ENCODE measurements around the gene GTPBP3.

The GTPBP3 gene

GRCh38 chr19:17312189-17313113 lies 24.9 kb upstream of the GTPBP3 start:
- Histone ChIP-seq H3K9me3 (ENCODE audit: control insufficient read depth, low read length) (no peaks in the 10 kb centered on the region), H3K27me3 (ENCODE audit: control insufficient read depth, insufficient read depth, low read length) (no peaks in the 10 kb centered on the region), H3K4me1 (ENCODE audit: control insufficient read depth, insufficient read depth, low read length) (peaks cover 44% of the 10 kb centered on the region), H3K9ac (ENCODE audit: low read length) (peak overlapping the region; percentile 33), H3K4me3 (ENCODE audit: low read length) (no peak overlapping the region), H3K36me3 (ENCODE audit: control insufficient read depth, insufficient read depth, low read length) (peaks cover 13% of the 10 kb centered on the region)

DNA sequence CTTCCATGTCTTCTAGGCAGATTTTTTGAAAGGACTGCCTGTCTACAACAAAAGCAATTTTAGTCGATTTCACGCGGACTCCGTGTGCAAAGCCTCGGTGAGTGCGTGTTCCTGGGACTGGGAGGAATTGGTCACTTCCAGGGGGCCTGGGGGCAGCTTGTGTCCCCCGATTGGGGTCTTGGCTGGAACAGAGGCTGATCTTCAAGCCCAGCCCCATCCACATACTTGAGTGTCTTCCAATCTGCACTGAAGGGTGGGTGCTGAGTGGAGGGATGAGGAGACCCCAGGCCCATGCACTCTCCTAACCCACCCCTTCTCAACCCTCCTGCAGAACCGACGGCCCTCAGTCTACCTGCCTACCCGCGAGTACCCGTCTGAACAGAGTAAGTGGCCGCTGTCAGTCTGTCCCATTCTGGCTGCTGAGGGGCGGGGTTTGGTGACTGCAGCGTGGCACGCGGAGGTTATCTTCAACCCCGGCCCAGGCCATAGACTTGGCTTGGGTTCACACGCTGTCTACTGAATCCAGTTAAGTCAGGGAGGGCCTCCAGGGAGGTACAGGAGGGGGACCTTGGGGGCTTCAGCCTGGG lies 23.3 kb upstream of the GTPBP3 start:
- Histone ChIP-seq H3K4me1 (ENCODE audit: control insufficient read depth, insufficient read depth, low read length) (peaks cover 58% of the 10 kb centered on the region), H3K9me3 (ENCODE audit: control insufficient read depth, low read length) (no peaks in the 10 kb centered on the region), H3K4me3 (ENCODE audit: low read length) (no peak overlapping the region), H3K27me3 (ENCODE audit: control insufficient read depth, insufficient read depth, low read length) (no peaks in the 10 kb centered on the region), H3K36me3 (ENCODE audit: control insufficient read depth, insufficient read depth, low read length) (peaks cover 13% of the 10 kb centered on the region), H3K9ac (ENCODE audit: low read length) (no peak overlapping the region)

- no peak overlapping the region for H3K4me3 ChIP-seq (ENCODE audit: low read length)
- no peaks in the 10 kb centered on the region for H3K27me3 ChIP-seq (ENCODE audit: control insufficient read depth, insufficient read depth, low read length)
- H3K36me3 ChIP-seq (ENCODE audit: control insufficient read depth, insufficient read depth, low read length), result peaks cover 8% of the 10 kb centered on the region
- no peak overlapping the region for H3K9ac ChIP-seq (ENCODE audit: low read length)
- peaks cover 22% of the 10 kb centered on the region for H3K4me1 ChIP-seq (ENCODE audit: control insufficient read depth, insufficient read depth, low read length)
- H3K9me3 ChIP-seq (ENCODE audit: control insufficient read depth, low read length), result no peaks in the 10 kb centered on the region
These were observed 18.4 kb upstream of the GTPBP3 start for GRCh38 chr19:17318966-17319365.

DNA sequence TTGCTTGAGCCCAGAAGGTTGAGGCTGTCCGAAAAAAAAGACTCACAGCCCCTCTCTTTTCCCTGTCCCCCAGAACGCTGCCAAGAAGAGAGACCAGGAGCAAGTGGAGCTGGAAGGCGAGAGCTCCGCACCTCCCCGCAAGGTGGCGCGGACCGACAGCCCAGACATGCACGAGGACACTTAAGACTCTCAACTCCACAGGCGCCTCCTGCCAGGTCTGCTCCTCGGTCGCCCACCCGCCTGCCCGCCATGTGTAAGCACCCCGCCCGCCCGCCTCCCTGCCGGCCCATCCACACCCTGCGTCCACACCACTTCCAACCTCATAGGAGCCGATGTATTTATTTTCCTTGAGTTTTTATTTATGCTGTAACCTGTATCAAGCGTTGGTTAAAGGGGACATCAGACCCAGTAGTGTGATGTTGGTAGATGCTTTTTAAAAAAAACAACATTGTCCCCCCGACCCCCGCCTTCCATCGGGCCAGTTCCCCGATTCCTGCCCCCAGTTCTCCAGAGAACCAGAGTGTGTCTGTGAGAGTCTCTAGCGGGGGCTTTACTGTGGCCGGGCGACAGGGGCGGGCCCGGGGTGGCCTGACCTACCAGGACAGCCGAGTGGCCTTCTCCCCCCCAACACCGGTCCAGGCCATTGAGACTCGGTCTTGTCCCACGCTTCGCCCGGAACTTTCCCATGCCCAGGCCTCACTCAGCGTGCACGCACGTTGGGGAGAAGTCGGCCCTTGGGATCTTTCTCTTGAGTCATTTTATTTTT lies 17.7 kb upstream of the GTPBP3 start:
- Histone ChIP-seq H3K36me3 (ENCODE audit: control insufficient read depth, insufficient read depth, low read length) (peaks cover under 1% of the 10 kb centered on the region), H3K4me1 (ENCODE audit: control insufficient read depth, insufficient read depth, low read length) (peaks cover 22% of the 10 kb centered on the region)

GRCh38 chr19:17320435-17320834 lies 16.9 kb upstream of the GTPBP3 start:
- Histone ChIP-seq H3K4me1 (ENCODE audit: control insufficient read depth, insufficient read depth, low read length) (peaks cover 21% of the 10 kb centered on the region), H3K9ac (ENCODE audit: low read length) (no peak overlapping the region), H3K4me3 (ENCODE audit: low read length) (no peak overlapping the region), H3K9me3 (ENCODE audit: control insufficient read depth, low read length) (no peaks in the 10 kb centered on the region), H3K36me3 (ENCODE audit: control insufficient read depth, insufficient read depth, low read length) (no peaks in the 10 kb centered on the region), H3K27me3 (ENCODE audit: control insufficient read depth, insufficient read depth, low read length) (no peaks in the 10 kb centered on the region)

More for the DNA sequence above, 17.7 kb upstream of the GTPBP3 start:
- Histone ChIP-seq H3K27me3 (ENCODE audit: control insufficient read depth, insufficient read depth, low read length) (no peaks in the 10 kb centered on the region), H3K9me3 (ENCODE audit: control insufficient read depth, low read length) (no peaks in the 10 kb centered on the region), H3K9ac (ENCODE audit: low read length) (no peak overlapping the region), H3K4me3 (ENCODE audit: low read length) (no peak overlapping the region)

DNA sequence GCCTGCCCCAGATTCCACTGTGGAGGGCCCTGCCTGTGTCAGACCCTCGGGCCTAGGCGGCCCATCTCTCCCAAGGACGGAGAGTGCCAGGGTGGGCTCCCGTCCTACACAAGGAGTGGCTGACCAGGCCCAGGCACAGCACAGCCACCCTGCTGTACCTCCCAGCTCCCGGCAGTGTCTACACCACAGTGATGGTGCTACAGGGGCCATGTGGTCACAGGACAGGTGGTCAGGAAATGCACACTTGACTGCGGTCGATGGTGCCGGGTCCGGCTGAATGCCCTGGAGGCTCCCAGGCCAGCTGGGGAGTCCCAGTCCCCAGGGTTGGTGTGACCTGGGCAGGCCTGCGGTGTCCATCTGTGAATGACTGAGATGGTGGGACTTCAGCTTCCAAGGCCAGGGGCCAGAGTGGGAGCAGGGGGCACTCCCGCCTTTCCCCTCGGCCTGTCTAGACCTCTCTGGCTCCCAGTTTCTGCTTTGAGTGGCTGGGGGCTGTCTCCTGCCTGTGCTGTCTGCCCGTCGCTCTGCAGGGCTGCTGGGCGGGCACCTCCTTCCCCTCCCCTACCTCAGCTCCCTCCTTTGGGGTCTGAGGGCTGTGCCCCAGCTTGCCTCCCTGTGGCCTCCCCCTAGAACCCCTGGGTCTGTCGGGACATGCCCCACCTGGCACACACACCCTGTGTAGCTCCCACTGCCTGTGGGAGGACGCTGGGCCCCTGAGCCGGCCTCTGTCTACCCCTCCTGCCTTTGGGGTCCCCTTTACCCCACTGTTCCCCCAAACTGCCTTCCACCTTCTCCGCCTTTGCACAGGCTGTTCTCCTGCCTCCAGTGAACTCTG lies 15.5 kb upstream of the GTPBP3 start:
- Histone ChIP-seq H3K4me3 (ENCODE audit: low read length) (no peak overlapping the region), H3K36me3 (ENCODE audit: control insufficient read depth, insufficient read depth, low read length) (no peaks in the 10 kb centered on the region), H3K4me1 (ENCODE audit: control insufficient read depth, insufficient read depth, low read length) (peaks cover 14% of the 10 kb centered on the region), H3K9me3 (ENCODE audit: control insufficient read depth, low read length) (no peaks in the 10 kb centered on the region), H3K9ac (ENCODE audit: low read length) (no peak overlapping the region), H3K27me3 (ENCODE audit: control insufficient read depth, insufficient read depth, low read length) (no peaks in the 10 kb centered on the region)

GRCh38 chr19:17322854-17323253 lies 14.5 kb upstream of the GTPBP3 start:
- H3K9me3 ChIP-seq (ENCODE audit: control insufficient read depth, low read length), result no peaks in the 10 kb centered on the region
- no peaks in the 10 kb centered on the region for H3K27me3 ChIP-seq (ENCODE audit: control insufficient read depth, insufficient read depth, low read length)
- no peak overlapping the region for H3K9ac ChIP-seq (ENCODE audit: low read length)
- no peak overlapping the region for H3K4me3 ChIP-seq (ENCODE audit: low read length)
- peaks cover 14% of the 10 kb centered on the region for H3K4me1 ChIP-seq (ENCODE audit: control insufficient read depth, insufficient read depth, low read length)
- H3K36me3 ChIP-seq (ENCODE audit: control insufficient read depth, insufficient read depth, low read length), result no peaks in the 10 kb centered on the region

DNA sequence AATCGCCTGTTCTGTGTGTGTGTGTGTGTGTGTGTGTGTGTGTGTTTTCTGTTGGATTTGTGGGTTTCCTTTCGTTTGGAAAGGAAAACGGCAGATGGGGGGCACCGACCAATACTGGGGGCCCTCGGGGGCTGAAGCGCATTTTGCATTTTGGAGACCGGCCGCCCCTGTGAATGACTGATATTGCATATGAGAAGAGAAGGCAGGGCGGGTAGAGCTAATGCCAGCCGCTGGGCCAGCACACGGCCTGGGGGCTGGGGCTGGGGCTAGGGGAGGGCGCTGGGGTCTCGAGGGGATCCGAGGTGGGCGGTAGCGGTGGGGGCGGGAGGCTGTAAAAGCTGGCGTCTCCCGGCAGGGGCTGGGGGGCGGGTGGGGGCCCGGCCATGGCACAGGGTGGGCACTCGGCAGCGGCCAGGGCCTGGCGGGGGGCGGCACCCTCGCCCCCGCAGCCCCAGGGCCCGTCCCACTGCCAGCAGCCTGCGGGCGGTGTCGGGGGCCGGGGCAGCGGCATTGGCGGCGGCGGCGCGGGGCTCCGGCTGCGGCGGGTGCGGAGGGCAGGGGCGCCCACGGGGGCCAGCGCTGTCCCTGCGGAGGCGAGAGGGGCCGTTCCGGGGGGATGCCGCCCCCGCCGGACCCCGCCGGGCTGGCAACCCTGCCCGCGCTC lies 13.9 kb upstream of the GTPBP3 start:
- no peaks in the 10 kb centered on the region for H3K36me3 ChIP-seq (ENCODE audit: control insufficient read depth, insufficient read depth, low read length)
- H3K27me3 ChIP-seq (ENCODE audit: control insufficient read depth, insufficient read depth, low read length), result no peaks in the 10 kb centered on the region
- no peak overlapping the region for H3K4me3 ChIP-seq (ENCODE audit: low read length)

GRCh38 chr19:17323964-17324332 lies 13.4 kb upstream of the GTPBP3 start:
- H3K9me3 ChIP-seq (ENCODE audit: control insufficient read depth, low read length), result no peaks in the 10 kb centered on the region
- H3K4me1 ChIP-seq (ENCODE audit: control insufficient read depth, insufficient read depth, low read length), result peaks cover 13% of the 10 kb centered on the region
- H3K36me3 ChIP-seq (ENCODE audit: control insufficient read depth, insufficient read depth, low read length), result no peaks in the 10 kb centered on the region
- H3K9ac ChIP-seq (ENCODE audit: low read length), result no peak overlapping the region
- no peak overlapping the region for H3K4me3 ChIP-seq (ENCODE audit: low read length)
- H3K27me3 ChIP-seq (ENCODE audit: control insufficient read depth, insufficient read depth, low read length), result peaks cover 2% of the 10 kb centered on the region

More for the DNA sequence above, 13.9 kb upstream of the GTPBP3 start:
- no peak overlapping the region for H3K9ac ChIP-seq (ENCODE audit: low read length)
- H3K4me1 ChIP-seq (ENCODE audit: control insufficient read depth, insufficient read depth, low read length), result peaks cover 15% of the 10 kb centered on the region
- no peaks in the 10 kb centered on the region for H3K9me3 ChIP-seq (ENCODE audit: control insufficient read depth, low read length)

GRCh38 chr19:17324357-17325114 lies 12.8 kb upstream of the GTPBP3 start:
- no peaks in the 10 kb centered on the region for H3K9me3 ChIP-seq (ENCODE audit: control insufficient read depth, low read length)
- no peak overlapping the region for H3K4me3 ChIP-seq (ENCODE audit: low read length)
- no peaks in the 10 kb centered on the region for H3K36me3 ChIP-seq (ENCODE audit: control insufficient read depth, insufficient read depth, low read length)
- H3K9ac ChIP-seq (ENCODE audit: low read length), result no peak overlapping the region
- H3K27me3 ChIP-seq (ENCODE audit: control insufficient read depth, insufficient read depth, low read length), result peaks cover 8% of the 10 kb centered on the region
- H3K4me1 ChIP-seq (ENCODE audit: control insufficient read depth, insufficient read depth, low read length), result peaks cover 18% of the 10 kb centered on the region

Measured in mucosa of stomach (tissue), 1 donor.